ENCODE results near the gene TREML2. TPM values are rescaled to one million over a fixed set of nuclear protein-coding genes. Genes with fewer than 3 reads are reported as not detected.
"Not testable (repeated sequence)": the region's sequence is repeated elsewhere in the genome, so short reads cannot be mapped to it uniquely, and the experiment has no call there.

The TREML2 gene
- total RNA-seq, 1 donor from 2014 or later = 0.39 TPM

GRCh38 chr6:41208439-41209106 lies 7.6 kb upstream of the TREML2 start:
- no peak for DNase-seq

GRCh38 chr6:41204156-41204555 lies 3.2 kb upstream of the TREML2 start:
- no peak for DNase-seq

GRCh38 chr6:41201764-41202173 lies 820 bp upstream of the TREML2 start:
- DNase-seq = no peak

GRCh38 chr6:41200296-41200900 lies 551 bp downstream of the TREML2 start:
- no peak for DNase-seq

GRCh38 chr6:41199552-41200246 lies 1.2 kb downstream of the TREML2 start:
- no peak for DNase-seq

GRCh38 chr6:41197234-41197633 lies 3.7 kb downstream of the TREML2 start:
- DNase-seq = no peak

GRCh38 chr6:41194386-41194785 lies 6.6 kb downstream of the TREML2 start:
- DNase-seq = no peak

GRCh38 chr6:41193884-41194283 lies 7.1 kb downstream of the TREML2 start:
- no peak for DNase-seq

- DNase-seq = no peak
Measured at GRCh38 chr6:41193171-41193734, 7.7 kb downstream of the TREML2 start.

GRCh38 chr6:41191569-41191968 lies 9.4 kb downstream of the TREML2 start:
- no peak for DNase-seq

- DNase-seq = no peak
Measured at GRCh38 chr6:41190791-41191190, 10.2 kb downstream of the TREML2 start.

- no peak for DNase-seq
Measured at GRCh38 chr6:41189967-41190366, 11.0 kb downstream of the TREML2 start.

GRCh38 chr6:41189046-41189445 lies 11.9 kb downstream of the TREML2 start:
- not testable (repeated sequence) for DNase-seq

- DNase-seq = no peak
Measured at GRCh38 chr6:41187924-41188886, 12.7 kb downstream of the TREML2 start.

GRCh38 chr6:41186031-41186562 lies 14.9 kb downstream of the TREML2 start:
- DNase-seq = no peak

GRCh38 chr6:41184761-41185160 lies 16.2 kb downstream of the TREML2 start:
- DNase-seq = no peak

GRCh38 chr6:41182069-41183034 lies 18.6 kb downstream of the TREML2 start:
- DNase-seq = no peak

GRCh38 chr6:41181566-41181965 lies 19.4 kb downstream of the TREML2 start:
- no peak for DNase-seq

- DNase-seq = no peak
Measured at GRCh38 chr6:41179163-41179562, 21.8 kb downstream of the TREML2 start.

- DNase-seq = no peak
Measured at GRCh38 chr6:41177695-41178094, 23.3 kb downstream of the TREML2 start.

GRCh38 chr6:41177287-41177686 lies 23.7 kb downstream of the TREML2 start:
- DNase-seq = no peak
